Panc1 (cell line): Measurements from ENCODE around the gene CAPN9.

Experiments used
- POLR2AphosphoS5 ChIP-seq: IDR thresholded peaks from 2 replicates; pipeline ENCODE4 v1.6.1; 2012; ENCODE audit warnings: mild to moderate bottlenecking, low read depth, low read length, moderate library complexity
- TF ChIP-seq, protein P1 (sequence below): fragments of 450-650 bp; IDR thresholded peaks from 2 replicates; pipeline ENCODE4 v1.5.1; 2017; ENCODE audit warnings: mild to moderate bottlenecking

DNA sequence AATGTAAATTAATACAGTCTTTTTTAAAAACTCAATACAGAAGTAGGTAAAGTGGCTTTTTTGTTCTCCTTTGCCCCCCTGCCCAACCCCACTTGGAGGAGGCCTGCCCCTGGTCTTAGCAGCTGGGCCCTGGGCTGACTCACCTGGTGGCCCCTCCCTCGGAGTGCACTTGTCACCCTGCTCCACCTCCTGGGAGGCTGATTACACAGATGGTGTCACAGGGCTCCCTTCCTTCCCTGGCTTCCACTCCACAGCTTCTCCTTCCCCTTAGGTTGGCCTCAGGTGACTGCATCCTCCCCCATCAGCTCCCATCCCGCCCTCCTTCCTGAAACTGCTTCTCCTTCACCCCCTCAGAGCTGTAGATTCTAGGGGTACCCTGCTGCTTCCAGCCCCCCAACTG lies 11.7 kb upstream of the CAPN9 start:
- TF ChIP-seq, protein P1, sequence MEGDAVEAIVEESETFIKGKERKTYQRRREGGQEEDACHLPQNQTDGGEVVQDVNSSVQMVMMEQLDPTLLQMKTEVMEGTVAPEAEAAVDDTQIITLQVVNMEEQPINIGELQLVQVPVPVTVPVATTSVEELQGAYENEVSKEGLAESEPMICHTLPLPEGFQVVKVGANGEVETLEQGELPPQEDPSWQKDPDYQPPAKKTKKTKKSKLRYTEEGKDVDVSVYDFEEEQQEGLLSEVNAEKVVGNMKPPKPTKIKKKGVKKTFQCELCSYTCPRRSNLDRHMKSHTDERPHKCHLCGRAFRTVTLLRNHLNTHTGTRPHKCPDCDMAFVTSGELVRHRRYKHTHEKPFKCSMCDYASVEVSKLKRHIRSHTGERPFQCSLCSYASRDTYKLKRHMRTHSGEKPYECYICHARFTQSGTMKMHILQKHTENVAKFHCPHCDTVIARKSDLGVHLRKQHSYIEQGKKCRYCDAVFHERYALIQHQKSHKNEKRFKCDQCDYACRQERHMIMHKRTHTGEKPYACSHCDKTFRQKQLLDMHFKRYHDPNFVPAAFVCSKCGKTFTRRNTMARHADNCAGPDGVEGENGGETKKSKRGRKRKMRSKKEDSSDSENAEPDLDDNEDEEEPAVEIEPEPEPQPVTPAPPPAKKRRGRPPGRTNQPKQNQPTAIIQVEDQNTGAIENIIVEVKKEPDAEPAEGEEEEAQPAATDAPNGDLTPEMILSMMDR: no peak
- TF ChIP-seq POLR2AphosphoS5: no peak
